ENCODE results near the gene C22orf23.

Gene C22orf23

GRCh38 chr22:37953437-37954179 lies at the start of gene C22orf23, which contains the start of gene POLR2F:
Gene C22orf23 (minus strand): TSS chr22:37953601. CDS start chr22:37953149, 452 bp downstream.
Gene POLR2F (plus strand): TSS chr22:37953699. CDS start chr22:37953788, 89 bp downstream.
- peak; percentile 100 for DNase-seq (ENCODE audit: low spot score)

- DNase-seq (ENCODE audit: low spot score), result no peak
Measured at GRCh38 chr22:37999640-38000272, 46.4 kb upstream of the C22orf23 start.

- DNase-seq (ENCODE audit: low spot score), result no peak
Measured at GRCh38 chr22:37999236-37999635, 45.8 kb upstream of the C22orf23 start.

- no peak for DNase-seq (ENCODE audit: low spot score)
Measured at GRCh38 chr22:37998543-37998942, 45.1 kb upstream of the C22orf23 start.

- DNase-seq (ENCODE audit: low spot score), result no peak
Measured at GRCh38 chr22:37996515-37997246, 43.3 kb upstream of the C22orf23 start.

GRCh38 chr22:37996079-37996478 lies 42.7 kb upstream of the C22orf23 start:
- DNase-seq (ENCODE audit: low spot score), result no peak

- no peak for DNase-seq (ENCODE audit: low spot score)
Measured at GRCh38 chr22:37995460-37995859, 42.1 kb upstream of the C22orf23 start.

DNA sequence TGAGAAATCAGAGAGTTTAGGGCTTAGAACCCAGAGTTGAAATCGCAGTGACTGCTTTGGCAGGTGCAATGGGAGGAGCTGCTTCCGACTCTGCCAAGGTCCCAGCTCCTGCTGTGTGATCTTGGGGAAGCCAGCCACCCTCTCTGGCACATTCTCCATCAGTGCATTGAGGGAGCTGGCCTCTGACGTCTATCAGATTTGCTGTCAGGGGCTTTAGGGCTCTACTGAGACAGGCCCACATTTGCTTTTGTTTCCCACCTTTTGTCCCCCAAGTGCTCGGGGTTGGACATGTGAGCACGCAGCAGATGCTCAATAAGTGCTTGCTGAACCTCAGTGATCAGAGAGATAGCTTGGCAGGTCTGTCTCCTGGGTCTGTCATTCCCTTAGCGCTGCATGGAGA lies 41.6 kb upstream of the C22orf23 start:
- DNase-seq (ENCODE audit: low spot score), result no peak

- no peak for DNase-seq (ENCODE audit: low spot score)
Measured at GRCh38 chr22:37994049-37994448, 40.6 kb upstream of the C22orf23 start.

DNA sequence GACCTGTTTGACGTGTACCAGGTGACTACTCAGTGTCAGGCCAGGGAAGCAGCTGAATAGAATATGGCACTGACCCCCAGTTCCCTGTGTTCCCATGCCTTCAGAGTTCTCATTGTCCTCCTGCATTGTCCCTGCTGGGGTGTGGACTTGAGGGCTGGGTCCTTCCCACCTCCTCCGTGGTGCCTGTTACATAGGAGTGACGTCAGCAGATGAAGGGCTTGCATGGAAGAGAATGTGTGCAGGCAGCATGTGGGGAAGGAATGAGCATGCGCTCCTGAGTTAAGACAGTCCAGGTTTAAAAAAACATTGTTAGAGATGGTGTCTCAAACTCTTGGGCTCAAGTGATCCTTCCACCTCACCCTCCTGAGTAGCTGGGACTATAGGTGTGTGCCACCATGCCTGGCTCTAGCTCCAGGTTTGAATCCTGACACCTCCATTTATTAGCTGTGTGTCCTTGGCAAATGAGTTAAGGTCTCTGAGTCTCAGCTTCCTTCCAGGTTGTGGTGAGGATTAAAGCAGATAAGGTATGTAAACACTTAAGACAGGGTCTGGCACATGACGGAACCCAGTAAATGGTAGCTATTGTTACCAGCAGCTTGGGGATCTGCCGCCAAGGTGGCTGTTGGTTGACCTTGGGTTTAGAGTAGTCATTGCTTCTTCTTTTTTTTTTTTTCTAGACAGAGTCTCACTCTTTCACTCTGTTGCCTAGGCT lies 38.5 kb upstream of the C22orf23 start:
- DNase-seq (ENCODE audit: low spot score), result no peak

DNA sequence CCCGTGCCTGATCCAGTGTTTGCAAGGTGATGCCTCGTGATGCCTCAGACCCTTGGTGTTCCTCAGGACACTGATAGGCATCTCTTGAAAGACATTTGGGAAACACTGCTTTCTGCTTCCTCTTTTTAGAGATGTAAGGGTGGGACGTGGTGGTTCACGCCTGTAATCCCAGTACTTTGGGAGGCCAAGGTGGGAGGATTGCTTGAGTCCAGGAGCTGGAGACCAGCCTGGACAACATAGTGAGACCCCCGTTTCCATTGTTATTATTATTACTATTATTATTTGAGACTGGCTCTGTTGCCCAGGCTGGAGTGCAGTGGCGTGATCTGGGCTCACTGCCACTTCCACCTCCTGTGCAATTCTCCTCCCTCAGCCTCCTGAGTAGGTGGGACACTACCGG lies 37.5 kb upstream of the C22orf23 start:
- DNase-seq (ENCODE audit: low spot score), result no peak

DNA sequence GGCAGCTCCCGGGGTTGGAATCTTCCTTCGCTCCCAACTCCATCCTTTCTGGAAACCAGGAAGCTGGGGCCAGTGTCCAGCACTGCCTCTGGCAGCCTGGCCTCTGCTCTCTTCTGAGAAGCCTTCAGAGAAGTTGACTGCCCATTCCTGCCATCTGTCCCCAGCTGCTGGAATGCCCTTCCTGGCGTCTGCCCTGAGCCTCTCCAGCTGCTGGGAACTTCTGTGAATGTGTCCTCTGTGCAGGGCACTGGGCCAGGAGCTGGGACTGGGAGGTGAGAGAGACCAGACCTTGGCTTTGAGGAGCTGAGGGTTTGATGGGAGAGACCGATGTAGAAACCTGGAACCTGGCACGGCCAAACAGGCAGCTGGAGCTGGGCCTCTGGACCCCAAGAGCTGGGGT lies 36.9 kb upstream of the C22orf23 start:
- DNase-seq (ENCODE audit: low spot score), result no peak

DNA sequence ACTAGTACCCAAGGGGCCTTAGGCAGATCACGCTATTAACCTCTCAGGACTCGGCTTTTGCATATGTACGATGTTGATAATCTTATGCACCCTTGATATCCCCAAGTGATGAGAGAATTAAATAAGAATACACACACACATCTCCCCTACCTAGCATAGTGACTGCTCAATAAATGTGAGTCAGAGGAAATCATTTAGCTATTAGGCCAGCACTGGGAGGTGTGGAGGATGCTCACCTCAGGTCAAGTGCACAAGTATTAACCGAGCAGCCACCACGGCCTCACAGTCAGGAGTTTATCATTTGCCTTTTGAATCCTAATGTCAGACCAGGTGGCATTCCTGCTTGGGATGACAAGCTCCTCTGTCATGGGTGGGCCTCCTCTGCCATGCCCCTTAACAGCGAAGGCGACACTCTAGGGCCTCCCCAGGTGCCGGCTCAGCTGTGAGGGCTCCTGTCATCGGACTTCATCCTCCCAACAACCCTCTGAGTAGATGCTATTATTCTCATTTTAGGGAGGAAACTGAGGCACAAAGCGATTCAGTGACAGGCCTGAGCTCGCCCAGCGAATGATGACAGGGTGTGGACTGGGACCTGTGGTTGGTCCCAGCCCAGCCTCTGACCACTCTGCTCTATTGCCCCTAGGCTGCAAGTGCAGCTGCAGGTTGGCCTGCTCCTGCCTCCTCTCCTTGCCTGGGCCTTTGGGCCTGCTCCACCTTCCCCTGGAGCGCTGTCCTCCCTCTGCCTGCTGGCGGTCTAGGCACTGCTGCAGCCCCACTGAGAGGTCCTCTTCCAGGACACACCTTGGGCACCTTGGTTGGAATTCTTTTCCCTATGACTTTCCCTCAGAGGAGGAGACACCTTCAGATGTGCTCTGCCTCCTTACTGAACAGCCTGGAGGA lies 36.0 kb upstream of the C22orf23 start:
- no peak for DNase-seq (ENCODE audit: low spot score)

- DNase-seq (ENCODE audit: low spot score), result no peak
Measured at GRCh38 chr22:37986371-37986770, 33.0 kb upstream of the C22orf23 start.

DNA sequence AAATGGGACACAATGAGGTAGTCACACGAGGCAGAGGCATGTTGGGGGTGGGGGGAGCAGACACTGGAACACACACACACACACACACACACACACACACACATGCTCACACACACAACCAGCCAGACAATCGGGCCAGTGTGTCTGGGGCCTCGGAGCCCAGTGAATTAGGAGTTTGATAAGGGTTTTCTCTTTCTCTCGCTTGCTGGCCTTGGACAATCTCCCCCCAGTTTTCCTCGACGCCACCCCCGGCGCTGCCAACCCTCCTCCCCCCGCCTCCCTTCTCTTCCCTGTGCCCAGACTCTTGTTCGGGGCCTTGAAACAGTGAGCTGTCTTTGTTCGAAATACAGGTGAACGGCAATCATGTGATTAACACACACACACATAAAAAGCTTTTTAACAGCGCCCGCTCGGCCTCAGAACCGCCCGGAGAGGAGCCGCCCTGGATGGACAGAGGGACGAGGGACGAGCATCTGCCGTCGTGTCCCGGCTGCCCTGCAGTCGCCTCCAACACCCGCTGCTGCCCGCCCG lies 32.4 kb upstream of the C22orf23 start:
- DNase-seq (ENCODE audit: low spot score), result no peak

GRCh38 chr22:37985050-37985585 lies 31.7 kb upstream of the C22orf23 start:
- DNase-seq (ENCODE audit: low spot score), result no peak

DNA sequence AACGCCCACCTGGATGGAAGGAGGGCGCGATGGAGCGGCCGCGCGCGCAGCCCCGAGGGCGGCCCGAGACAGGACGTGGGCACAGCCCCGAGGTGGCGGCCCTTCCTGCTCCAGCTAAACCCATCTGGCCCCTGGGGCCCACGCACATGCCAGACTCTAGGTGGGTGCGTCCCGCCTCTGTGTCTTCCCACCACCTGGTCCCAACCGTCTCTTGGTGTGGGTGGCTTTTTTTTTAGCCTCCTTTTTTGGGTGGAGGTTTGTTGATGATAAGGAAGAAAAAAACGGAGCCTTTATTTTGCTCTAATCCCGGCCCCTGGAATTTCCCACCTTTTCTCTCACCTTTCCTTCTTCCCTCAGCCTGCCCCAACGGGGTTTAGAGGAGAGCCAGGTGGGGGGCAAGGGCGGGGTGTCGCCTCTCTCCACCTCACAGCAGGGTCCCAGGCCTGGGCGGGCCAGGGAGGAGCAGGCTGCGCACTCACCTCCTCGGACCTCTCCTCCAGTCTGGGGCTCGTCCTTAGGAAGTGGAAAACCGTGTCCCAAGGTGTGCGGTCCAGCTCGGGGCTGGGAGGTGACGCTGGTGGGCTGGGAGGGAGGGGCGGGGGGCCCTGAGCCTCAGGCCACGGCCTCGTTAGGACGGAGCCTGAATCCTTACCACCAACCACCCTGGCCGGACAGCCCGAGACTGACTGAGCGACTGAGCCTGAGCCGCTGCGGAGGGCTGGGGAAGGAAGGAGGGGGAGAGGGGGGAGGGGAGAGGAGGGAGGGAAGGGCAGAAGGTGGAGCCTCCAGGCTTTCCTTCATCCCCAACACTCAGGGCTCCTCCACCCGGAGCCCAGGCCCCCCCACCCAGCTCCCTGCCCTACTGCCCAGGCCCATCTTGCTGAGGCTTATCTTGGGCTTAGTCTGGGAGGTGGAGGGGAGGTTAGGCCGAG lies 30.7 kb upstream of the C22orf23 start, which contains the start of gene SOX10:
Gene SOX10, minus strand, starts transcription at position 696 of the 932 bp plus-strand sequence. CDS start 771 bp downstream, outside the sequence.
- no peak for DNase-seq (ENCODE audit: low spot score)

- DNase-seq (ENCODE audit: low spot score), result no peak
Measured at GRCh38 chr22:37982938-37983859, 29.8 kb upstream of the C22orf23 start.

Measured in AG08395 (cell line).